Neural cell (in vitro differentiated cells): ENCODE data around the gene SGTA.

Experiments
- EP300 ChIP-seq: fragments of 450-650 bp; conservative IDR thresholded peaks from 2 replicates; pipeline ENCODE4 v1.6.1; 2014; ENCODE audit warnings: antibody characterized with exemption, mild to moderate bottlenecking, moderate library complexity; ENCODE audit not compliant: poor library complexity, severe bottlenecking
- EZH2 ChIP-seq: fragments of 200-600, 300-800 bp; shearing (Covaris generic), sonication (generic); IDR thresholded peaks from 2 replicates; pipeline ENCODE4 v1.6.1; 2014; ENCODE audit warnings: antibody characterized with exemption, low read length, borderline replicate concordance, mild to moderate bottlenecking; ENCODE audit not compliant: insufficient read depth, poor library complexity, severe bottlenecking
- POLR2AphosphoS5 ChIP-seq: IDR thresholded peaks from 2 replicates; pipeline ENCODE4 v1.6.1; 2012
- TAF1 ChIP-seq: IDR thresholded peaks from 2 replicates; pipeline ENCODE4 v1.6.1; 2012; ENCODE audit warnings: low read depth
- TF ChIP-seq, protein P1 (sequence below): fragments of 450-650 bp; IDR thresholded peaks from 2 replicates; pipeline ENCODE4 v1.5.1; 2014; ENCODE audit warnings: antibody characterized with exemption, mild to moderate bottlenecking, moderate library complexity; ENCODE audit not compliant: poor library complexity, severe bottlenecking

DNA sequence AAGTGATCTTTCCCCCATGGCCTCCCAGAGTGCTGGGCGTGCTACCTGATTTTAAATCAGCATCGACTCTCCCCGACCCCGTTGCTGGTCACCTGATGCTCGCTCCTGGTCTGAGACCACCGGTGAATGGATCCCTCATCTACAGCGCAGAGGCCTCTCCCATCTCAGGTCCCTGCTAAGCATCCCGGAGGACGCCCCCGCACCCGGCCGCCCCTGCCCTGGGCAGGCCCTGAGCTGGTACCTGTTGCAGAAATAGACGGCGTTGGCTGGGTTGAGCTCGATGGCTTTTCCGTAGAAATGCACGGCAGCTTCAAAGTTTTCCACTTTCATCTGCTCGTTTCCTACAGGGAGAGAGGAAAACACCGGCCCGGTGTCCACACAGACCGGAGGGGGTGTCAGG lies 18.1 kb downstream of the SGTA start:
- no peak for TF ChIP-seq EP300
- no peak for TF ChIP-seq POLR2AphosphoS5
- TF ChIP-seq, protein P1, sequence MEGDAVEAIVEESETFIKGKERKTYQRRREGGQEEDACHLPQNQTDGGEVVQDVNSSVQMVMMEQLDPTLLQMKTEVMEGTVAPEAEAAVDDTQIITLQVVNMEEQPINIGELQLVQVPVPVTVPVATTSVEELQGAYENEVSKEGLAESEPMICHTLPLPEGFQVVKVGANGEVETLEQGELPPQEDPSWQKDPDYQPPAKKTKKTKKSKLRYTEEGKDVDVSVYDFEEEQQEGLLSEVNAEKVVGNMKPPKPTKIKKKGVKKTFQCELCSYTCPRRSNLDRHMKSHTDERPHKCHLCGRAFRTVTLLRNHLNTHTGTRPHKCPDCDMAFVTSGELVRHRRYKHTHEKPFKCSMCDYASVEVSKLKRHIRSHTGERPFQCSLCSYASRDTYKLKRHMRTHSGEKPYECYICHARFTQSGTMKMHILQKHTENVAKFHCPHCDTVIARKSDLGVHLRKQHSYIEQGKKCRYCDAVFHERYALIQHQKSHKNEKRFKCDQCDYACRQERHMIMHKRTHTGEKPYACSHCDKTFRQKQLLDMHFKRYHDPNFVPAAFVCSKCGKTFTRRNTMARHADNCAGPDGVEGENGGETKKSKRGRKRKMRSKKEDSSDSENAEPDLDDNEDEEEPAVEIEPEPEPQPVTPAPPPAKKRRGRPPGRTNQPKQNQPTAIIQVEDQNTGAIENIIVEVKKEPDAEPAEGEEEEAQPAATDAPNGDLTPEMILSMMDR = no peak
- no peak for TF ChIP-seq EZH2
- no peak for TF ChIP-seq TAF1
